Mesenchymal stem cell (in vitro differentiated cells and primary cell): ENCODE results near the gene ZNF334.

Experiments
- DNase-seq: peaks from one replicate; pipeline ENCODE4 v3.0.0-alpha.2; 2013
- H2AFZ ChIP-seq: one replicate; pipeline ENCODE4 v1.6.1; 2013; ENCODE audit warnings: low read depth, mild to moderate bottlenecking, control low read depth, inconsistent platforms, low read length, moderate library complexity
- H2AK5ac ChIP-seq: 2 replicates; pipeline ENCODE4 v1.6.1; 2013; ENCODE audit warnings: low read length, moderate library complexity, mild to moderate bottlenecking, inconsistent platforms; ENCODE audit not compliant: severe bottlenecking
- H2BK120ac ChIP-seq: one replicate; pipeline ENCODE4 v1.6.1; 2013; ENCODE audit warnings: low read depth, mild to moderate bottlenecking, inconsistent platforms, low read length, moderate library complexity
- H2BK12ac ChIP-seq, 2 experiments: one replicate each; pipeline ENCODE4 v1.6.1; 2013; ENCODE audit warnings: inconsistent platforms in 2 of 2, low read length in 2 of 2, mild to moderate bottlenecking in 2 of 2, moderate library complexity in 2 of 2, control low read depth in 1 of 2
- H2BK15ac ChIP-seq: one replicate; pipeline ENCODE4 v1.6.1; 2013; ENCODE audit warnings: mild to moderate bottlenecking, low read depth, inconsistent platforms; ENCODE audit not compliant: poor library complexity, severe bottlenecking
- H2BK5ac ChIP-seq: 2 replicates; pipeline ENCODE4 v1.6.1; 2013; ENCODE audit warnings: low read depth, mild to moderate bottlenecking, low read length, control low read depth, inconsistent platforms; ENCODE audit not compliant: poor library complexity, severe bottlenecking
- H3K14ac ChIP-seq, 2 experiments: one replicate each; pipeline ENCODE4 v1.6.1; 2013; ENCODE audit warnings: inconsistent platforms in 2 of 2, low read length in 2 of 2, control low read depth in 1 of 2, mild to moderate bottlenecking in 1 of 2, moderate library complexity in 1 of 2
- H3K18ac ChIP-seq, 2 experiments: one replicate each; pipeline ENCODE4 v1.6.1; 2013; ENCODE audit warnings: inconsistent platforms in 2 of 2, low read length in 2 of 2, control low read depth in 1 of 2, low read depth in 1 of 2, mild to moderate bottlenecking in 1 of 2
- H3K23ac ChIP-seq, 2 experiments: one replicate each; pipeline ENCODE4 v1.6.1; 2013; ENCODE audit warnings: inconsistent platforms in 2 of 2, low read length in 2 of 2, mild to moderate bottlenecking in 2 of 2, moderate library complexity in 2 of 2, control low read depth in 1 of 2
- H3K27ac ChIP-seq: 2 replicates; pipeline ENCODE4 v1.5.1; 2013; ENCODE audit warnings: mild to moderate bottlenecking, moderate library complexity, low read length, control low read depth, inconsistent platforms; ENCODE audit not compliant: poor library complexity, severe bottlenecking
- H3K27me3 ChIP-seq, 2 experiments: 2 replicates each; pipeline versions ENCODE4 v1.6.1 to v1.7.0; 2013; ENCODE audit warnings: low read length in 2 of 2, mild to moderate bottlenecking in 2 of 2, moderate library complexity in 2 of 2, control low read depth in 1 of 2, inconsistent platforms in 1 of 2; ENCODE audit not compliant: control insufficient read depth in 1 of 2, insufficient read depth in 1 of 2
- H3K36me3 ChIP-seq, 2 experiments: 2 replicates each; pipeline versions ENCODE4 v1.6.1 to v1.7.0; 2013; ENCODE audit warnings: low read length in 2 of 2, control low read depth in 1 of 2, inconsistent platforms in 1 of 2, low read depth in 1 of 2, mild to moderate bottlenecking in 1 of 2; ENCODE audit not compliant: insufficient read depth in 2 of 2, control insufficient read depth in 1 of 2
- H3K4ac ChIP-seq, 2 experiments: one replicate each; pipeline ENCODE4 v1.6.1; 2013; ENCODE audit warnings: inconsistent platforms in 2 of 2, low read length in 2 of 2, mild to moderate bottlenecking in 2 of 2, moderate library complexity in 2 of 2, control low read depth in 1 of 2, low read depth in 1 of 2
- H3K4me1 ChIP-seq: 2 replicates; pipeline ENCODE4 v1.6.1; 2013; ENCODE audit warnings: low read depth, low read length, control low read depth; ENCODE audit not compliant: control insufficient read depth, insufficient read depth
- H3K4me2 ChIP-seq: 2 replicates; pipeline ENCODE4 v1.6.1; 2013; ENCODE audit warnings: low read length, mild to moderate bottlenecking, inconsistent platforms; ENCODE audit not compliant: poor library complexity, severe bottlenecking
- H3K4me3 ChIP-seq, 2 experiments: 2 replicates each; pipeline versions ENCODE4 v1.5.1 to v1.7.0; 2013; ENCODE audit warnings: low read length in 2 of 2, mild to moderate bottlenecking in 2 of 2, control low read depth in 1 of 2, low read depth in 1 of 2; ENCODE audit not compliant: insufficient read depth in 1 of 2
- H3K79me1 ChIP-seq: replicated peaks from 2 replicates; pipeline ENCODE4 v1.6.1; 2013; ENCODE audit warnings: mild to moderate bottlenecking, control low read depth, low read length, inconsistent platforms; ENCODE audit not compliant: poor library complexity, severe bottlenecking
- H3K9ac ChIP-seq: 2 replicates; pipeline ENCODE4 v1.7.0; 2013; ENCODE audit warnings: mild to moderate bottlenecking, low read length, moderate library complexity
- H3K9me3 ChIP-seq: 2 replicates; pipeline ENCODE4 v1.7.0; 2013; ENCODE audit warnings: mild to moderate bottlenecking, low read length; ENCODE audit not compliant: control insufficient read depth
- H4K8ac ChIP-seq: one replicate; pipeline ENCODE4 v1.6.1; 2013; ENCODE audit warnings: inconsistent platforms, mild to moderate bottlenecking, low read length, moderate library complexity
- H4K91ac ChIP-seq: one replicate; pipeline ENCODE4 v1.6.1; 2013; ENCODE audit warnings: mild to moderate bottlenecking, low read length, inconsistent platforms
- WGBS: methylation state at CpG from one replicate; pipeline ENCODE4 v1.1.7; 2013; ENCODE audit warnings: mixed read lengths; 5-methylcytosine and 5-hydroxymethylcytosine counted together

ZNF334 gene

DNA sequence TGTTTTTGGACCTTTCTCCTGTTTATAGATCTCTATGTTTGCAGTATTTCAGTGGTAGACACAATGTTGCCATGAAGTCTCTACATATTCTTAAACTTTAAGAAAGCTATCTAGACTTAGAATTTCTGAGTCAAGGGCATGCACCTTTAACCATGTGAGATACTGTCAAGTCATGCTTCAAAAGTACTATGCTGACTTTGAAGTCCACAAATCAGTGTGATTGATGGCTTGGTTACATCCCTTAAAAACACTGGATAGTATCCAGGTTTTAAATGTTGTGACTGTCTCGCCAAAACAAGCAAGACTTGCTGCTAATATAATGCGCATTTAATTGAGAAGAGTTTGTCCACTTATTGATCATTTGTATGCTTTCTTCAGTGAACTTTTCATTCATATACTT lies 30.5 kb downstream of the ZNF334 start:
- DNase-seq, result no peak
- Histone ChIP-seq H3K23ac (no peak overlapping the region), H2AFZ (no peak overlapping the region), H2BK5ac (no peak overlapping the region), H3K14ac (no peak overlapping the region), H3K27me3 (peaks cover 0 to 41% of the 10 kb centered on the region in 2 experiments), H2AK5ac (no peak overlapping the region), H2BK120ac (no peak overlapping the region), H3K9me3 (no peaks in the 10 kb centered on the region), H3K18ac (no peak overlapping the region), H2BK12ac (no peak overlapping the region), H3K9ac (no peak overlapping the region), H3K4me3 (no peak overlapping the region), H4K91ac (no peak overlapping the region), H3K4ac (no peak overlapping the region), H3K79me1 (no peaks in the 10 kb centered on the region), H3K27ac (no peak overlapping the region), H3K4me1 (no peaks in the 10 kb centered on the region), H3K36me3 (no peaks in the 10 kb centered on the region), H2BK15ac (no peak overlapping the region), H4K8ac (no peak overlapping the region), H3K4me2 (no peak overlapping the region)
- 83% methylated on average over 1 of the region's 2 CpGs for WGBS

GRCh38 chr20:46477640-46478039 lies 35.7 kb downstream of the ZNF334 start:
- no peak overlapping the region for H3K27ac ChIP-seq
- no peak for DNase-seq
- H3K4ac ChIP-seq, result no peak overlapping the region
- no peaks in the 10 kb centered on the region for H3K79me1 ChIP-seq
- H3K9me3 ChIP-seq, result no peaks in the 10 kb centered on the region
- H3K18ac ChIP-seq, result no peak overlapping the region
- H4K91ac ChIP-seq, result no peak overlapping the region
- no peak overlapping the region for H2AFZ ChIP-seq
- H3K4me2 ChIP-seq, result no peak overlapping the region
- no peaks in the 10 kb centered on the region for H3K36me3 ChIP-seq
- H2BK120ac ChIP-seq, result no peak overlapping the region
- no CpG with 5 or more reads among the region's 1 CpG for WGBS
- peaks cover 0 to 28% of the 10 kb centered on the region in 2 experiments for H3K27me3 ChIP-seq
- no peaks in the 10 kb centered on the region for H3K4me1 ChIP-seq
- H2BK12ac ChIP-seq, result no peak overlapping the region
- H3K14ac ChIP-seq, result no peak overlapping the region
- no peak overlapping the region for H2BK15ac ChIP-seq
- no peak overlapping the region for H2AK5ac ChIP-seq
- H3K4me3 ChIP-seq, result no peak overlapping the region
- H2BK5ac ChIP-seq, result no peak overlapping the region
- H3K23ac ChIP-seq, result no peak overlapping the region
- H3K9ac ChIP-seq, result no peak overlapping the region
- no peak overlapping the region for H4K8ac ChIP-seq

- Histone ChIP-seq H3K79me1 (no peaks in the 10 kb centered on the region), H4K91ac (no peak overlapping the region), H2BK15ac (no peak overlapping the region), H3K18ac (no peak overlapping the region), H3K4ac (no peak overlapping the region), H3K4me3 (no peak overlapping the region), H3K27me3 (peaks cover 0 to 28% of the 10 kb centered on the region in 2 experiments), H3K4me2 (no peak overlapping the region), H2BK5ac (no peak overlapping the region), H4K8ac (no peak overlapping the region), H3K9ac (no peak overlapping the region), H3K9me3 (no peaks in the 10 kb centered on the region), H3K23ac (no peak overlapping the region), H3K14ac (no peak overlapping the region), H3K36me3 (no peaks in the 10 kb centered on the region), H3K4me1 (no peaks in the 10 kb centered on the region), H2BK120ac (no peak overlapping the region), H2BK12ac (no peak overlapping the region), H2AK5ac (no peak overlapping the region), H2AFZ (no peak overlapping the region), H3K27ac (no peak overlapping the region)
- no peak for DNase-seq
- 71% methylated on average over 1 of the region's 2 CpGs for WGBS
These were observed 36.1 kb downstream of the ZNF334 start for GRCh38 chr20:46477225-46477624.

DNA sequence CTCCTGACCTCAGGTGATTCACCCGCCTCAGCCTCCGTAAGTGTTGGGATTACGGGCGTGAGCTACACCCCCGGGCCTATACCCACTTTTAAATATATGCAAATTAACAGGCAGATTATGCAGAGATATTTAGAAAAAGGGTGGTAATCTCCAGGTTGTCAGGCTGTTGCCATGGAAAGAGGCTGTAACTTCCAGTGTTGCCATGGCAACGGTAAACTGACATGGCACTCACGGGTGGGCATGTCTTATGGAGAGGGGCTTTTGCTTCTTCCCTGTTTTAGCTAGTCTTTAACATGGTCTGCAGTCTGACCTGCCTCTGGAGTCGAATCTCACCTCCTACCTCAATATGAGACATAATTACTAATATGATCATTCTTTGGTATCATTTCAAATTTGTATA lies 44.9 kb downstream of the ZNF334 start:
- Histone ChIP-seq H3K4me2 (no peak overlapping the region), H4K91ac (no peak overlapping the region), H2AK5ac (no peak overlapping the region), H3K9ac (no peak overlapping the region), H2BK15ac (no peak overlapping the region), H2BK12ac (no peak overlapping the region), H2BK5ac (no peak overlapping the region), H3K36me3 (no peaks in the 10 kb centered on the region), H3K4ac (no peak overlapping the region), H3K14ac (no peak overlapping the region), H3K27ac (no peak overlapping the region), H3K9me3 (peaks cover 5% of the 10 kb centered on the region), H2AFZ (no peak overlapping the region), H3K79me1 (no peaks in the 10 kb centered on the region), H4K8ac (no peak overlapping the region), H3K27me3 (peaks cover 0 to 4% of the 10 kb centered on the region in 2 experiments), H2BK120ac (no peak overlapping the region), H3K23ac (no peak overlapping the region), H3K18ac (no peak overlapping the region), H3K4me1 (no peaks in the 10 kb centered on the region), H3K4me3 (no peak overlapping the region)
- DNase-seq, result no peak
- WGBS, result 79% methylated on average over 2 of the region's 8 CpGs
